GM18867 (cell line): ENCODE measurements around the gene SPTB.

Source experiments
- ATAC-seq: cut with Tn5 transposase; IDR thresholded peaks from one replicate; pipeline ENCODE4 v1.9.1; 2021; ENCODE audit warnings: mild to moderate bottlenecking, moderate library complexity; ENCODE audit not compliant: unreplicated experiment

Gene SPTB

DNA sequence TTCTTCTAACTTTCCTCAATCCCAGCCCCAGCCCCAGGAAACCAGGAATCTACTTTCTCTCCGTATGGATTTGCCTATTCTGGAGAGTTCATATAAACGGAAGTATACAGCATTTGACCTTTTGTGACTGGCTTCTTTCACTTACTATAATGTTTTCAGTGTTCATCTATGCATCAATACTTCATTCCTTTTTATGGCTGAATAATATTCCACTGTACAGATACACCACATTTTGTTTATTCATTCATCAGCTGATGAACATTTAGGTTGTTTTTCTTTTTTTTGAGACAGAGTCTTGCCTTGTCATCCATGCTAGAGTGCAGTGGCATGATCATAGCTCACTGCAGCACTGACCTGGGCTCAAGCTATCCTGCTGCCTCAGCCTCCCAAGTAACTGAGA lies 179.4 kb downstream of the SPTB start:
- ATAC-seq = no peak

DNA sequence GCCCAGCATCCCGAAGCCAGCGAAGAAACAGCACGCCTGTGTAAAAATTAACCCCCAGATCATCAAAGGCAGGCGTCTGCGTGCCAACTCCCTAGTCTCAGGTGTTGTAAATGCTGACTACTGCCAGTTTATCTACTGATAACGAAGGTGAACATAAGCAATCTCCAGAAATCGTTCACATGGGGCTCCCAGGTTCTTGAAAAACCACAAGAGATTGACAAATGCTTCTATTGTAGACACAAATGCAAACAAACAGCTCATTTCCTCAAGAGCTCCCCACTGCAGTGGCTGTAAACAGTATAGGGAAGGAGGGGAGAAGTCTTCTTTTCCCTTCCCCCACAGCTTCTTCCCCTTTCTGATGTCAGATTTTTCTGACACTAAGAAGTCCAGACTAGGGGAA lies 180.8 kb downstream of the SPTB start:
- ATAC-seq = no peak

DNA sequence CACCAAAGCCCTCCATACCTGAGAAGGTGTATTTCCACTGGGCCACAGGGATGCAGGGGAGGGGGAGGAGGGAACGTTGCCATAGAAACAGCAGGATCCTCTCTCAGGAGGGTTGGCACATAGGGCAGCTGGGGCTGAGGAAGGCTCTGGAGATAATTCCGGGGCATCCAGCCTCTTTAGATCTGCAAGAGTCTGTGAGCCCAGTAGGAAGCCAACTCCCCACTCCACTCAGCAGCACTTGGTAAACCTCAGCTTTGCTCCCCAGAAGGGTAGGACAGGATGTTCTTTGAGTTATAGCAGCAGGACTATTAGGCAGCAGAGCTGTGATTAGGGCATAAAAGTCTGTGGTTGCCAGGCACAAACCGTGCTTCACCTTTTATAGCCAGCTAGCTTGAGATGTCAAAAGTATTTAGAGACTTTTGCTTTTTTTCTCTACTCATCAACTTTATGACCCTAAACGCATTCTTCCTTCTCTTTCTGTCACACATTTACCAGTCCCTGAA lies 183.3 kb downstream of the SPTB start:
- no peak for ATAC-seq
